Measurements from ENCODE around the gene THSD4. TPM values are rescaled to one million over a fixed set of nuclear protein-coding genes. Genes with fewer than 3 reads are reported as not detected.

Gene THSD4
- total RNA-seq, 2 experiments from 2014 or later = not detected

DNA sequence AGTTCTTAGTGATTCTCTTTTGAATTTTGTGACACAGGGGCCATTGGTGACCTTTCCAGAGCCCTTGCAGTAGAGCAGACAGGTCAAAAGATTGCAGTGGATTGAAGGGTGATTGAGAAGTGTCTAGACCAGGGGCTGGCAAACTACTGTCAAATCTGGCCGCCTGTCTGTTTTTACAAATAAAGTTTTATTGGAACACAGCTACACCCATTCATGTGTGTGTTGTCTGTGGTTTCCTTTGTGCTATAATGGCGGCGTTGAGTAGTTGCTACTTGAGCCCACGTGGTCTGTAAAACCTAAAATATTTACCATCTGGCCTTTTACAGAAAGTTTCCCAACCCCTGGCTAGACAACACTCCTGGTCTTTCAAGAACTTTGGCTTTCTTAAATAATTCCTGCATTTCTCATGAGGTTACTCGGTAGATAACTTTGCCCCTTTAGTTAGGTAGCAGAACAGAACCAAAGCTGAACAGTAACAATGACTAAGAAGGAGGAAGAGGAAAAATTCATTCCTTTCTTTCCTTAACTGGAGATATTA lies 430.0 kb downstream of the THSD4 start:
- POLR2A ChIA-PET = no interaction called here

GRCh38 chr15:71545923-71546322 lies 430.7 kb downstream of the THSD4 start:
- Mint-ChIP-seq H3K4me3 (no peak overlapping the region), H3K36me3 (ENCODE audit: low read depth) (no peaks in the 10 kb centered on the region), H3K27ac (no peak overlapping the region), H3K4me1 (ENCODE audit: low read depth) (no peaks in the 10 kb centered on the region), H3K9me3 (ENCODE audit: insufficient read depth) (no peaks in the 10 kb centered on the region), H3K27me3 (ENCODE audit: low read depth) (no peaks in the 10 kb centered on the region)
- DNase-seq (no peak), ATAC-seq (no peak)
- CTCF ChIA-PET = no interaction called here
- POLR2A ChIA-PET = no interaction called here

More for the DNA sequence above, 430.0 kb downstream of the THSD4 start:
- H3K4me1 Mint-ChIP-seq (ENCODE audit: low read depth) = no peaks in the 10 kb centered on the region
- ATAC-seq (no peak), DNase-seq (no peak)
- no peaks in the 10 kb centered on the region for H3K9me3 Mint-ChIP-seq (ENCODE audit: insufficient read depth)
- CTCF ChIA-PET = no interaction called here
- H3K27me3 Mint-ChIP-seq (ENCODE audit: low read depth) = no peaks in the 10 kb centered on the region
- no peaks in the 10 kb centered on the region for H3K36me3 Mint-ChIP-seq (ENCODE audit: low read depth)
- H3K27ac Mint-ChIP-seq = no peak overlapping the region
- no peak overlapping the region for H3K4me3 Mint-ChIP-seq

DNA sequence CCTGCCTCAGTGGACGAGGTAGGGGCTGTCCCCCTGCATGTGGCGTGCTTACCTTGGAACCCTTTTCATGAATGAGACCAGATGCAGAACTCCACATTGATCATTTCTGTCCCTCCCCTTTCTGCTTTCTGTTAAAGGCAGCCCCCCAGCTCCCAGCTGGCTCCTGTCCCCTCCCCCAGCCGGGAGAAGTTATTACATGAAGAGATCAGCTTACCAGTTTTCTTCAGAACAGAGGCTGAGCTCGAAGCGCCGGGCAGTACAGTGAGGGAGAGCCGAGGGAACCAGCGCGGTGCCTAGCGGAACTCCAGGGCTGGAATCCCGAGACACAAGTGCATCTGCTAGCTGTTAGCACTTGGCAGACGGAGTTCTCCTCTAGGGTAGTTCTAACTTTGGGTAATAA lies 431.7 kb downstream of the THSD4 start:
- ATAC-seq = no peak
- CTCF ChIA-PET = no interaction called here

DNA sequence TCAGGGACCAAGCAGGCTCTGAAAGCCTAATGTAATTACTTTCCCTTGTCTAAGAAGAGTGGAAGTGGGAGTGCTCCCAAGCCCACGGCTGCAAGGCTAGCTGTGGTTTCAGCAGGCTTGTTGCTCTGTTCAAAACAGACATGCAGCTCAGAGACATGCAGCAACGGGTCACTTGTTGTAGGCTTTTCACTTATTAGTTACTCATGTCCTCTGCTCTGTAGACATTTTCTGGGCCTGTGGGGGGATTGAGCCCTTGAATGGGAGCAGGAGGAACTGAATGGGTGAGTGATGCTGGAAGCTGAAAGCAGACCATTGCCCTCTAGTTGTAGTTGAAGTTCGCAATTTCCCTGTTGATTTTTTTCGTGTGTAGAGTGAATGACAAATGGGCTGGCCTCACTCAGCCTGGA lies 433.1 kb downstream of the THSD4 start:
- no peak for ATAC-seq
- CTCF ChIA-PET = no interaction called here

More for the DNA sequence above, 431.7 kb downstream of the THSD4 start:
- DNase-seq = no peak
- no peaks in the 10 kb centered on the region for H3K27me3 Mint-ChIP-seq (ENCODE audit: low read depth)
- no peak overlapping the region for H3K27ac Mint-ChIP-seq
- no peaks in the 10 kb centered on the region for H3K36me3 Mint-ChIP-seq (ENCODE audit: low read depth)
- H3K4me3 Mint-ChIP-seq = no peak overlapping the region
- H3K9me3 Mint-ChIP-seq (ENCODE audit: insufficient read depth) = no peaks in the 10 kb centered on the region
- no peaks in the 10 kb centered on the region for H3K4me1 Mint-ChIP-seq (ENCODE audit: low read depth)
- POLR2A ChIA-PET = no interaction called here

GRCh38 chr15:71549091-71549490 lies 433.8 kb downstream of the THSD4 start:
- DNase-seq = no peak
- Mint-ChIP-seq H3K27me3 (ENCODE audit: low read depth) (no peaks in the 10 kb centered on the region), H3K36me3 (ENCODE audit: low read depth) (no peaks in the 10 kb centered on the region), H3K4me1 (ENCODE audit: low read depth) (no peaks in the 10 kb centered on the region), H3K9me3 (ENCODE audit: insufficient read depth) (no peaks in the 10 kb centered on the region), H3K27ac (no peak overlapping the region), H3K4me3 (no peak overlapping the region)
- POLR2A ChIA-PET = no interaction called here
- CTCF ChIA-PET = no interaction called here
- ATAC-seq = no peak

More for the DNA sequence above, 433.1 kb downstream of the THSD4 start:
- DNase-seq = no peak
- Mint-ChIP-seq H3K27me3 (ENCODE audit: low read depth) (no peaks in the 10 kb centered on the region), H3K27ac (no peak overlapping the region), H3K9me3 (ENCODE audit: insufficient read depth) (no peaks in the 10 kb centered on the region), H3K4me3 (no peak overlapping the region), H3K4me1 (ENCODE audit: low read depth) (no peaks in the 10 kb centered on the region), H3K36me3 (ENCODE audit: low read depth) (no peaks in the 10 kb centered on the region)
- POLR2A ChIA-PET = no interaction called here

GRCh38 chr15:71549697-71550096 lies 434.4 kb downstream of the THSD4 start:
- Mint-ChIP-seq H3K4me1 (ENCODE audit: low read depth) (no peaks in the 10 kb centered on the region), H3K27me3 (ENCODE audit: low read depth) (no peaks in the 10 kb centered on the region), H3K36me3 (ENCODE audit: low read depth) (no peaks in the 10 kb centered on the region), H3K9me3 (ENCODE audit: insufficient read depth) (no peaks in the 10 kb centered on the region), H3K27ac (no peak overlapping the region), H3K4me3 (no peak overlapping the region)
- DNase-seq (no peak), ATAC-seq (no peak)
- ChIA-PET CTCF (no interaction called here), POLR2A (no interaction called here)

DNA sequence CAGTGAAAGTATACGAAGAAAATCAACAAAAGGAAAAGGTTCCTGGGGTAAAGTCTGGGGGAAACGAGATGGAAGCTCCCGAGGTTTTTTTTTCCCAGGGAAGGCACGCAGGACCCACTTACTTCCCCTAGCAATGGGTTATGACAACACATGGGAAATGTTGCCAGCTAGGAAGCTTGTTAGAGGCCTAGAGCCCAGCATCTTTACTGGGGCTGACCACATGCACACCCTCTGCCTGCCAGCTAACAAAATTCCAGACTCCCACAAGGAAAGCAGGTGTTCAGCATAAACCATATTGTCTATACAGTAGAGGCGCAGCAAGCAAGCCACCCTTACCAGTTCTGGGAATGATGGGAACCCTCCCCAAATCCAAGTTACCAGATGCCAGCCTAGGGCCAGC lies 436.3 kb downstream of the THSD4 start:
- Mint-ChIP-seq H3K4me3 (no peak overlapping the region), H3K27ac (no peak overlapping the region), H3K36me3 (ENCODE audit: low read depth) (no peaks in the 10 kb centered on the region), H3K9me3 (ENCODE audit: insufficient read depth) (no peaks in the 10 kb centered on the region), H3K27me3 (ENCODE audit: low read depth) (no peaks in the 10 kb centered on the region), H3K4me1 (ENCODE audit: low read depth) (no peaks in the 10 kb centered on the region)
- ATAC-seq (no peak), DNase-seq (no peak)
- ChIA-PET POLR2A (no interaction called here), CTCF (interaction anchor here (0.6 kb wide), 1 partner anchor 35 kb away, joined by 3 read pairs; no protein-coding TSS in a partner anchor)

GRCh38 chr15:71559098-71559497 lies 443.8 kb downstream of the THSD4 start:
- Mint-ChIP-seq H3K9me3 (ENCODE audit: insufficient read depth) (no peaks in the 10 kb centered on the region), H3K4me1 (ENCODE audit: low read depth) (no peaks in the 10 kb centered on the region), H3K27me3 (ENCODE audit: low read depth) (peaks cover 3% of the 10 kb centered on the region), H3K4me3 (no peak overlapping the region), H3K27ac (no peak overlapping the region), H3K36me3 (ENCODE audit: low read depth) (no peaks in the 10 kb centered on the region)
- no peak for DNase-seq
- ChIA-PET CTCF (no interaction called here), POLR2A (no interaction called here)
- no peak for ATAC-seq

GRCh38 chr15:71559616-71560015 lies 444.3 kb downstream of the THSD4 start:
- Mint-ChIP-seq H3K9me3 (ENCODE audit: insufficient read depth) (no peaks in the 10 kb centered on the region), H3K36me3 (ENCODE audit: low read depth) (no peaks in the 10 kb centered on the region), H3K27ac (no peak overlapping the region), H3K27me3 (ENCODE audit: low read depth) (peaks cover 3% of the 10 kb centered on the region), H3K4me1 (ENCODE audit: low read depth) (no peaks in the 10 kb centered on the region), H3K4me3 (no peak overlapping the region)
- ChIA-PET POLR2A (no interaction called here), CTCF (no interaction called here)
- DNase-seq (no peak), ATAC-seq (no peak)

DNA sequence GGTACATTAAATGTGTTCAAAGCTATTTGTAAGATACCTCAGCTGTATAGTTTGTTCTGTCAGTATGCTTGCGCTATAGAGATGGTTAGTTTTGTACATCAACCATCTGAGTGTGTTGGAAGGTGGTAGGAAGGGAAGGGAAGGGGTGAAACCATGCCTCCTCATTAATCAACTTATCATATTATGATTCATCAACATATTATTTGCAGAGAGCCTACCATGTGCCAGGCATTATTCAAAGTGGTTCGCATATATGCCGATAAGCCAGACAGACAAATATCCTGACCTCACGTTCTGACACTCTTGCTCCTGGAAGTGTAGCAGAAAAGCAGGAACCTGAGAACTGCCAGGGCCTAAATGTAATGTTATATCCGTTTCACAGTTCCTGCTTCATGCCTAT lies 447.0 kb downstream of the THSD4 start:
- Mint-ChIP-seq H3K27me3 (ENCODE audit: low read depth) (peaks cover 5% of the 10 kb centered on the region), H3K36me3 (ENCODE audit: low read depth) (no peaks in the 10 kb centered on the region), H3K4me1 (ENCODE audit: low read depth) (no peaks in the 10 kb centered on the region), H3K4me3 (no peak overlapping the region), H3K27ac (no peak overlapping the region), H3K9me3 (ENCODE audit: insufficient read depth) (no peaks in the 10 kb centered on the region)
- POLR2A ChIA-PET = no interaction called here
- no peak for ATAC-seq
- no peak for DNase-seq
- CTCF ChIA-PET = no interaction called here

DNA sequence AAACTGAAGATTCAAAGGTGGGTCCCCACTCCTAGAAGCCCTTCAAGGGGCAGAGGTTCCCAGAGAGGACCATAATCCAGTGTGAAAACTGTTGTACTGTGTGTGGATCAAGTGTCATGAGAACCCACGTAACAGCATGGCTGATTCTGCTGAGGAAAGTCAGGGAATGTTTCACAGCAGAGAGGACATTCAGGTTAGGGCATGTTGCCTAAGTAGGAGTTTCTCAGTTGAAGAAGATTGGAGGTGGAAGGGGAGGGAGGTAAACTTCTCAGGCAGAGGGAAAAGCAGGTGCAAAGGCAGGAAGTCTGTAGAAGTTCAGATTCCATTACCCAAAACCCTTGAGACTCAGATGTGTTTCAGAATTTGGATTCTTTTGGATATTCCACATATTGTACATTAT lies 448.9 kb downstream of the THSD4 start:
- no peak for DNase-seq
- ATAC-seq = no peak
- Mint-ChIP-seq H3K36me3 (ENCODE audit: low read depth) (no peaks in the 10 kb centered on the region), H3K27ac (no peak overlapping the region), H3K9me3 (ENCODE audit: insufficient read depth) (no peaks in the 10 kb centered on the region), H3K4me1 (ENCODE audit: low read depth) (no peaks in the 10 kb centered on the region), H3K4me3 (no peak overlapping the region), H3K27me3 (ENCODE audit: low read depth) (peaks cover 5% of the 10 kb centered on the region)
- CTCF ChIA-PET = no interaction called here
- POLR2A ChIA-PET = no interaction called here

DNA sequence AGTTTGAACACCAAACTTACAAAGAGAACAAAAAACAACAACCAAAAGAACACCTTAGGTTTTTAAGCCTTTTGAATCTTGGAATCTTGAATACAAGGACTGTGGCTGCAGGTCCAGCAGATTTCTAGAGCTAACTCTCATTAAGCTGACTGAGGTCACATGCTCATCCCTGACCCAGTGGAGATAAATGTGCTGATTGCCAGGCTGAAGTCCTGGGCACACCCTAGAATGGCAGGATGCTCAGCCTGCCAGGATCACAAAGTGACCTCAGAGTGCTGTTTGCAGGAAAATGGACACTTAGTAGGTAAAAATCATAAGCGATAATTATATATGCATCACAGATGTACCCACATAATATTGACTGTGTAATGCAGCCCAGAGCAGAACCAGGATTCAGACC lies 449.7 kb downstream of the THSD4 start:
- Mint-ChIP-seq H3K27ac (no peak overlapping the region), H3K9me3 (ENCODE audit: insufficient read depth) (no peaks in the 10 kb centered on the region), H3K27me3 (ENCODE audit: low read depth) (peaks cover 5% of the 10 kb centered on the region), H3K4me1 (ENCODE audit: low read depth) (no peaks in the 10 kb centered on the region), H3K36me3 (ENCODE audit: low read depth) (no peaks in the 10 kb centered on the region), H3K4me3 (no peak overlapping the region)
- CTCF ChIA-PET = no interaction called here
- ATAC-seq (no peak), DNase-seq (no peak)
- POLR2A ChIA-PET = no interaction called here

GRCh38 chr15:71565631-71566160 lies 450.4 kb downstream of the THSD4 start:
- H3K27me3 Mint-ChIP-seq (ENCODE audit: low read depth) = peaks cover 5% of the 10 kb centered on the region
- CTCF ChIA-PET = no interaction called here
- no peaks in the 10 kb centered on the region for H3K9me3 Mint-ChIP-seq (ENCODE audit: insufficient read depth)
- H3K36me3 Mint-ChIP-seq (ENCODE audit: low read depth) = no peaks in the 10 kb centered on the region
- POLR2A ChIA-PET = no interaction called here
- DNase-seq (no peak), ATAC-seq (no peak)
- H3K27ac Mint-ChIP-seq = no peak overlapping the region
- H3K4me1 Mint-ChIP-seq (ENCODE audit: low read depth) = no peaks in the 10 kb centered on the region
- H3K4me3 Mint-ChIP-seq = no peak overlapping the region

Measured in activated CD8-positive, alpha-beta T cell treated with anti-CD3 and anti-CD28 coated beads, Interleukin-2, amount 10 ng/mL, durations not matched to agents 7 days and 5 days (primary cell).